CD4-positive, alpha-beta memory T cell (primary cell): ENCODE measurements around the gene AURKA. TPM values are rescaled to one million over a fixed set of nuclear protein-coding genes. Genes with fewer than 3 reads are reported as not detected.

Source experiments
- CTCF ChIA-PET: fragments of 350-600 bp; sonication (Branson Sonifier 250); formaldehyde crosslinking; loops from one replicate; lab custom pipeline; 2021; ENCODE audit warnings: inconsistent platforms; ENCODE audit not compliant: partially characterized antibody; lab: Charles Lee
- POLR2A ChIA-PET: fragments of 350-600 bp; sonication (Branson Sonifier 250); formaldehyde crosslinking; loops from one replicate; lab custom pipeline; 2021; ENCODE audit not compliant: partially characterized antibody; lab: Charles Lee
- DNase-seq, 5 donors: peaks; one replicate each; pipeline versions ENCODE4 v3.0.0 to v3.0.0-alpha.2; 2020 to 2022; ENCODE audit warnings: mixed read lengths in 1 of 5
- H3K27ac ChIP-seq: one replicate; pipeline ENCODE4 v1.7.0; 2013; ENCODE audit warnings: low read depth, low read length
- H3K27me3 ChIP-seq: 2 replicates; pipeline ENCODE4 v1.7.0; 2013; ENCODE audit warnings: mild to moderate bottlenecking, low read length, moderate library complexity; ENCODE audit not compliant: insufficient read depth
- H3K36me3 ChIP-seq: 2 replicates; pipeline ENCODE4 v1.7.0; 2013; ENCODE audit warnings: mild to moderate bottlenecking, low read length, moderate library complexity; ENCODE audit not compliant: insufficient read depth
- H3K4me1 ChIP-seq: 2 replicates; pipeline ENCODE4 v1.7.0; 2013; ENCODE audit warnings: mild to moderate bottlenecking, low read length, moderate library complexity; ENCODE audit not compliant: insufficient read depth
- H3K4me3 ChIP-seq, 2 donors: one replicate each; pipeline ENCODE4 v1.7.0; 2013; ENCODE audit warnings: low read length in 2 of 2, mild to moderate bottlenecking in 1 of 2
- H3K9me3 ChIP-seq, 2 donors: one replicate each; pipeline ENCODE4 v1.7.0; 2013; ENCODE audit warnings: low read length in 2 of 2, control low read depth in 1 of 2; ENCODE audit not compliant: control insufficient read depth in 1 of 2
- H3K27ac Mint-ChIP-seq, 7 donors: one replicate each; pipeline ENCODE4 v1.8.0; 2020 to 2021; ENCODE audit warnings: mixed read lengths in 7 of 7, mild to moderate bottlenecking in 6 of 7, inconsistent platforms in 3 of 7, moderate library complexity in 3 of 7
- H3K27me3 Mint-ChIP-seq, 2 donors: one replicate each; pipeline ENCODE4 v1.8.0; 2020 to 2021; ENCODE audit warnings: mixed read lengths in 2 of 2
- H3K36me3 Mint-ChIP-seq, 2 donors: one replicate each; pipeline ENCODE4 v1.8.0; 2020 to 2021; ENCODE audit warnings: mixed read lengths in 2 of 2, inconsistent platforms in 1 of 2, mild to moderate bottlenecking in 1 of 2
- H3K4me1 Mint-ChIP-seq, 4 donors: one replicate each; pipeline ENCODE4 v1.8.0; 2020 to 2021; ENCODE audit warnings: mixed read lengths in 4 of 4, mild to moderate bottlenecking in 1 of 4
- H3K4me3 Mint-ChIP-seq, 8 donors: one replicate each; pipeline ENCODE4 v1.8.0; 2020 to 2021; ENCODE audit warnings: mixed read lengths in 8 of 8, mild to moderate bottlenecking in 7 of 8, moderate library complexity in 6 of 8, inconsistent platforms in 3 of 8
- H3K9me3 Mint-ChIP-seq, 8 donors: one replicate each; pipeline ENCODE4 v1.8.0; 2020 to 2021; ENCODE audit warnings: mixed read lengths in 8 of 8, mild to moderate bottlenecking in 5 of 8, inconsistent platforms in 3 of 8, moderate library complexity in 1 of 8
- intact Hi-C: fragments of 100-400 bp; cut with micrococcal nuclease; formaldehyde crosslinking; loops from one replicate; pipeline ENCODE4 v1.15.1; 2023
- polyA plus RNA-seq, 2 donors: library from polyadenylated mRNA; unstranded; fragments of 300-500 nt; fragmentation: Illumina TruSeq; gene quantifications; one replicate each; pipeline ENCODE4 v1.2.3, GENCODE V29; 2021
- total RNA-seq, 2 experiments: library from RNA; stranded (reverse); gene quantifications; one replicate each; pipeline ENCODE4 v1.2.3, GENCODE V29; 2021

Gene AURKA
- total and polyA plus RNA-seq, 4 experiments from 2014 or later: 0.81 to 2.8 (median 1.5) TPM

DNA sequence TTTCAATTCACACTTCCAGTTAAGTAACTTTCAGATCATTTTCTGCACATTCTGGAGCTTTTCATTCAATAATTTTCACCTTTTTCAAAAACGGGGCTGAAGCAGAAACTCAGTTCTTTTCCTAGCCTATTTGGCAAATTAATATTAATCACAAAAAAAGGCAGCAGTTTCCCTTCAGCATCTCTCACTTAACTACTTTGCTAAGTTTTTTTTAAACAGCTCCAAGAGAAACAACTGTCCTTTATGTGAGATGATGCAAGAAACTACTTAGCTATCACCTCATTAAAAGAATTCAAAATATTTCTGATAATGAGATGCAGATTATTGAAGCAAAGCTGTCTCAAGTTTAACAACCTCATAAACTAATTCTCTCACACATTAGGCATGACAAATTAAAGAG, 31.9 kb upstream of the AURKA start:
- peaks cover 4 to 5% of the 10 kb centered on the region in 2 donors for H3K36me3 Mint-ChIP-seq
- H3K27me3 Mint-ChIP-seq: no peaks in the 10 kb centered on the region
- no peak for DNase-seq
- peaks cover 37 to 81% (median 58%) of the 10 kb centered on the region in 4 donors for H3K4me1 Mint-ChIP-seq
- no peak overlapping the region for H3K4me3 Mint-ChIP-seq
- Histone ChIP-seq H3K4me1 (peaks cover 66% of the 10 kb centered on the region), H3K9me3 (no peaks in the 10 kb centered on the region), H3K36me3 (no peaks in the 10 kb centered on the region), H3K4me3 (no peak overlapping the region), H3K27me3 (no peaks in the 10 kb centered on the region), H3K27ac (no peak overlapping the region)
- no peaks in the 10 kb centered on the region for H3K9me3 Mint-ChIP-seq
- H3K27ac Mint-ChIP-seq: no peak overlapping the region
- intact Hi-C loops: loop anchor here (2.0 kb wide), 1 partner anchor 17 kb away; no protein-coding TSS in a partner anchor
- ChIA-PET POLR2A (interaction anchor here (1.1 to 3.4 kb wide), 4 partner anchors 10 to 32 kb away, joined by 3 to 12 read pairs (median 5); partner anchors contain the start of gene CASS4), CTCF (interaction anchor here (1.4 to 4.6 kb wide), 2 partner anchors 16 to 26 kb away, joined by 4 to 15 read pairs; no protein-coding TSS in a partner anchor)

DNA sequence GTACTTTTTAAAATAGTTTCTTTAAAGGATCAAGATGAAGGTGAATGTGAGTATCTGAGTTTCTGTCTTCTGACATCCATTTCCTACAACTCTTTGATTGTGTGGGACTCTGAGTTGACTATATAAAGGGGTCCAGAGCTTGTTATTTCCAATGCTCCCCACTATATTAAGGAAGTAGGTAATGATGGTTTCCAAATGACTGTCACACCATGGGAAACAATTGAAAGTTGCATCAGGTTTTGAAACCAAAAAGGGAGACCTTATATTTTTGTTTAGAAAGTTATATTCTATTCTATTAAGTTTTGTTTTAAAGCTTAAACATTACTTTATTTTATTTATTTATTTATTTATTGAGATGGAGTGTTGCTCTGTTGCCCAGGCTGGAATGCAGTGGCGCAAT, 31.2 kb upstream of the AURKA start:
- ChIA-PET POLR2A (interaction anchor here (0.6 to 3.4 kb wide), 5 partner anchors 9 to 64 kb away, joined by 3 to 27 read pairs (median 4); partner anchors contain the start of genes CASS4 and FAM210B), CTCF (interaction anchor here (1.4 to 4.6 kb wide), 5 partner anchors 10 to 28 kb away, joined by 4 to 29 read pairs (median 10); partner anchors contain the start of gene CASS4)
- H3K36me3 ChIP-seq: no peaks in the 10 kb centered on the region
- Mint-ChIP-seq H3K9me3 (no peaks in the 10 kb centered on the region), H3K4me3 (peak overlapping the region in 3 of 8 donors; percentile 13 to 50 (median 14)), H3K27ac (peak overlapping the region in 4 of 7 donors; percentile 85 to 97 (median 92)), H3K36me3 (peaks cover 4 to 5% of the 10 kb centered on the region in 2 donors), H3K4me1 (peaks cover 37 to 81% (median 58%) of the 10 kb centered on the region in 4 donors), H3K27me3 (no peaks in the 10 kb centered on the region)
- H3K27ac ChIP-seq: no peak overlapping the region
- H3K4me3 ChIP-seq: no peak overlapping the region
- peaks cover 66% of the 10 kb centered on the region for H3K4me1 ChIP-seq
- no peaks in the 10 kb centered on the region for H3K9me3 ChIP-seq
- intact Hi-C loops: loop anchor here (2.0 kb wide), 1 partner anchor 18 kb away; no protein-coding TSS in a partner anchor
- no peaks in the 10 kb centered on the region for H3K27me3 ChIP-seq
- DNase-seq: no peak

DNA sequence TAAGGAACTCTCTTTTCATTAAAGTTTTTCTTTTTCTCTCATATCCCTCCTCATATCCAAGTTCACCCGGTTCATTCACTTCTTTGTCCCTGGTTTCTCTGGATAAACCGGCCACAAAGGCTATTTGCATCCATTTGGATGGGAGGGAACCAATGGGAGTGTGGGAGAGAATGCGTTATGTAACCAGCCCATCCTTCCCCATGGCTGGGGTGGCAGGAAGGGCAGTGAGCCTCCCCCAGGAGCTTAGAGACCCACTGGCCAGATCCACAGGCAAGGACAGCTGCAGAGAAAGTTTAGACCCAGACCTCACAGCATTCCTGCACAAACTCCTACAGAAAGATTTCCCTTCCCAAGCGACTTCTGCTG, 30.8 kb upstream of the AURKA start:
- H3K4me3 Mint-ChIP-seq: peak overlapping the region in 5 of 8 donors; percentile 14 to 81 (median 59)
- H3K27me3 Mint-ChIP-seq: no peaks in the 10 kb centered on the region
- Histone ChIP-seq H3K36me3 (no peaks in the 10 kb centered on the region), H3K9me3 (no peaks in the 10 kb centered on the region), H3K27ac (peak overlapping the region; percentile 17), H3K27me3 (no peaks in the 10 kb centered on the region), H3K4me1 (peaks cover 66% of the 10 kb centered on the region), H3K4me3 (no peak overlapping the region)
- CTCF ChIA-PET: interaction anchor here (1.4 to 4.6 kb wide), 6 partner anchors 11 to 28 kb away, joined by 4 to 29 read pairs (median 10); partner anchors contain the start of gene CASS4
- POLR2A ChIA-PET: interaction anchor here (0.6 to 3.4 kb wide), 5 partner anchors 9 to 64 kb away, joined by 3 to 27 read pairs (median 4); partner anchors contain the start of genes CASS4 and FAM210B
- no peak for DNase-seq
- peak overlapping the region; percentile 84 to 97 (median 91) for H3K27ac Mint-ChIP-seq
- intact Hi-C loops: loop anchor here (2.0 kb wide), 1 partner anchor 18 kb away; no protein-coding TSS in a partner anchor
- peaks cover 38 to 81% (median 58%) of the 10 kb centered on the region in 4 donors for H3K4me1 Mint-ChIP-seq
- H3K9me3 Mint-ChIP-seq: no peaks in the 10 kb centered on the region
- H3K36me3 Mint-ChIP-seq: peaks cover 2 to 4% of the 10 kb centered on the region in 2 donors

DNA sequence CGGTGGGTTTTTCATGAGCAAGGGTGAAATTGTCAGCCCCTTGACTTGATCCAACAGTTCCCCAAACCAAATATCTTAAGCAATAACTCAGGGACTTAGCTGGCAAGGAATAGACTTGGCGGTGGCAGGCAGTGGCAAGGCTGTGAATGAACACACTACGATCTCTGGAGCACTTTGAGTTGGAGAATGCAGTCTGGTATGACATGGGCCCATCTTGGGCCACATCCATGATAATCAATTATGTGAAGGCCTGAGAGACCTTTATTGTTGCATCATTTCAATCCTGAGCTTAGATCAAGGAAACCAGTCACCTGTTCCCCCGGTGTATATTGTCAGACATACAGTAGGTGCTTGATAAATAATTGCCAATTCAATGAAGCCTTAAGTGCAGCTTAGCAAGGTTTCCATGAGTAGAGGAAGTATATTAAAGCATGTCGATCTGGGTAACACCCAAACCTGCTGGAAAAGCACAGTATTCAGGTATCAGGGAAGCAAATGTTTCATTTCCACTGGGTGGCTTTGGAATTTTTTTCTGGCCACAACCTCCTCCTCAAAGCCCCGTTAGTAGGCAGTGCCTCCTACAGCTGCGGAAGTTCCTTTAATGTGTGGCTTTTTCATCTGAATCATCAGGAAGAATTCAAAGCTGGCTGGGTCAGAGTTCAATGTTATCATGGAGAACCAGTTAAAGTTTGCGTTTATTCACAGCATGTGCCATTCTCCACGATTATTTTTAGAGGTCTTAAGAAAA, 30.2 kb upstream of the AURKA start:
- peak overlapping the region; percentile 17 for H3K27ac ChIP-seq
- DNase-seq: no peak

DNA sequence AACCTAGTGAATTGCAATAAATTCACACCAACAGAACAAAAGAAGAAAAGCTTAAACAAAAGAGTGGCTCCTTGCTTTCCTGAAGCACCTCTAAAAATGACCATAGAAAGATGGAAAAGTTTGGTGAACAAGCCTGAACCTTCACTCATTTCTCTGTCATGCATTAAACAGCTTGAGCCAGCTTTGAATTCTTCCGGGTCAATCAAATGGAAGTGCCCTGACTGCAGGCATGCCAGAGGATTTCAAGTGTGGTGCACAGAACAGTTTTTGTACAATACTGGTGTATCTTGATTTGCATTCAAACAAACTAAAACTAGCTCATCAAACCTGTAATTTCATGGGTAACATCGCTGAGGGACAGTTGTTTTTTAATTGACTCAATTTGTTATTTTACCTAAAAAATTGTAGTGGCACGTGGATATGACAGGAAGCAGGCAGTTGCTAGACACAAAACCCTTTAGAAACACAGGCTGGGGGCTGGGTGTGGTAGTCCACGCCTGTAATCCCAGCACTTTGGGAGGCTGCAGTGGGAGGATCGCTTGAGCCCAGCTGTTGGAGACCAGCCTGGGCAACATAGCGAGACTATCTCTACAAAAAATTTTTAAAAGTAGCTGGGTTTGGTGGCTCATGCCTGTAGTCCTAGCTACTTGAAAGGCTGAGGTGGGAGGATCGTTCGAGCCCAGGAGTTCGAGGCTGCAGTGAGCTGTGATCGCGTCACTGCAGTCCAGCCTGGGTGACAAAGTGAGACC, 29.1 kb upstream of the AURKA start:
- Mint-ChIP-seq H3K4me3 (peak overlapping the region; percentile 6 to 81 (median 60)), H3K9me3 (no peaks in the 10 kb centered on the region), H3K27me3 (no peaks in the 10 kb centered on the region), H3K27ac (peak overlapping the region; percentile 57 to 97 (median 84)), H3K36me3 (peaks cover 0 to 8% of the 10 kb centered on the region in 2 donors), H3K4me1 (peaks cover 48 to 81% (median 66%) of the 10 kb centered on the region in 4 donors)
- Histone ChIP-seq H3K36me3 (no peaks in the 10 kb centered on the region), H3K9me3 (no peaks in the 10 kb centered on the region), H3K27me3 (no peaks in the 10 kb centered on the region), H3K27ac (peak overlapping the region; percentile 27), H3K4me1 (peaks cover 75% of the 10 kb centered on the region), H3K4me3 (no peak overlapping the region)
- DNase-seq: no peak
- ChIA-PET CTCF (interaction anchor here (0.7 to 4.6 kb wide), 6 partner anchors 9 to 26 kb away, joined by 3 to 29 read pairs (median 10); partner anchors contain the start of gene CASS4), POLR2A (interaction anchor here (0.7 to 3.1 kb wide), 7 partner anchors 9 to 48 kb away, joined by 3 to 27 read pairs (median 5); partner anchors contain the start of genes AURKA, CASS4, CSTF1 and RTF2)
- intact Hi-C loops: no loop called here

More for the DNA sequence above, 30.2 kb upstream of the AURKA start:
- H3K27me3 ChIP-seq: no peaks in the 10 kb centered on the region
- no peak overlapping the region for H3K4me3 ChIP-seq
- no peaks in the 10 kb centered on the region for H3K9me3 ChIP-seq
- ChIA-PET POLR2A (interaction anchor here (0.7 to 3.4 kb wide), 7 partner anchors 8 to 47 kb away, joined by 3 to 27 read pairs (median 8); partner anchors contain the start of genes AURKA, CASS4, CSTF1 and RTF2), CTCF (interaction anchor here (1.7 to 4.6 kb wide), 5 partner anchors 10 to 27 kb away, joined by 4 to 29 read pairs (median 10); partner anchors contain the start of gene CASS4)
- H3K4me1 Mint-ChIP-seq: peaks cover 41 to 81% (median 58%) of the 10 kb centered on the region in 4 donors
- H3K36me3 Mint-ChIP-seq: peaks cover 0 to 6% of the 10 kb centered on the region in 2 donors
- H3K36me3 ChIP-seq: no peaks in the 10 kb centered on the region
- peak overlapping the region; percentile 84 to 97 (median 91) for H3K27ac Mint-ChIP-seq
- no peaks in the 10 kb centered on the region for H3K27me3 Mint-ChIP-seq
- H3K4me1 ChIP-seq: peaks cover 66% of the 10 kb centered on the region
- H3K4me3 Mint-ChIP-seq: peak overlapping the region in 7 of 8 donors; percentile 9 to 81 (median 50)
- intact Hi-C loops: loop anchor here (2.0 kb wide), 1 partner anchor 19 kb away; no protein-coding TSS in a partner anchor
- H3K9me3 Mint-ChIP-seq: no peaks in the 10 kb centered on the region

DNA sequence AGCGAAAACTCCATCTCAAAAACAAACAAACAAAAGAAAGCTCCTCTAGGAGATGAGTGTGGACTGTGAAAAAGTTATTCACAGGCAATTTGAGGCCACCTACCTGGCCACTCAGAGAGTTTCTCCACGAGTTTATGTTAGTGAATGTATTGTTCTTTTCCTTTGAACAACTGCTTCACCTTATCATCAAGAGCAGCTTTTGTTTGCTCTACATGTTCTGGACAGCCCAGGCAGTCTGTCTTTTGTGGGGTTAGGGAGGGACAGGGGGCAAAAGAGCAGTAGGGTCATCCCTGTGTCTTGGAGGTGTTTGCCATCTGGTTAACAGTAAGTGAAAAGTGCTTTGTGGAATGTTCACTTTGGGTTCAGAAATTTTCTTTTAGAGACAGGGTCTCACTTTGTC, 28.0 kb upstream of the AURKA start:
- ChIA-PET POLR2A (interaction anchor here (2.4 to 2.9 kb wide), 4 partner anchors 9 to 49 kb away, joined by 10 to 36 read pairs (median 14); partner anchors contain the start of genes AURKA, CSTF1 and RTF2), CTCF (interaction anchor here (1.2 to 4.6 kb wide), 2 partner anchors 20 to 22 kb away, joined by 4 to 15 read pairs; no protein-coding TSS in a partner anchor)
- no peak for DNase-seq
- Mint-ChIP-seq H3K27me3 (no peaks in the 10 kb centered on the region), H3K4me3 (peak overlapping the region in 2 of 8 donors; percentile 22 to 40), H3K4me1 (peaks cover 52 to 79% (median 67%) of the 10 kb centered on the region in 4 donors), H3K36me3 (peaks cover 1 to 4% of the 10 kb centered on the region in 2 donors), H3K9me3 (no peaks in the 10 kb centered on the region), H3K27ac (peak overlapping the region; percentile 15 to 97 (median 83))
- no peaks in the 10 kb centered on the region for H3K9me3 ChIP-seq
- intact Hi-C loops: no loop called here
- peaks cover 85% of the 10 kb centered on the region for H3K4me1 ChIP-seq
- H3K27me3 ChIP-seq: no peaks in the 10 kb centered on the region
- no peaks in the 10 kb centered on the region for H3K36me3 ChIP-seq
- peak overlapping the region; percentile 27 for H3K27ac ChIP-seq
- H3K4me3 ChIP-seq: no peak overlapping the region
